Transverse colon (tissue), 4 donors: ENCODE measurements around the gene S100A14. TPM values are rescaled to one million over a fixed set of nuclear protein-coding genes. Genes with fewer than 3 reads are reported as not detected.
"Not testable (repeated sequence)": the region's sequence is repeated elsewhere in the genome, so short reads cannot be mapped to it uniquely, and the experiment has no call there.

Experiments
- DNase-seq: peaks from one replicate; pipeline ENCODE4 v3.0.0-alpha.2; 2019
- H3K27ac ChIP-seq, 4 donors: fragments of 200-600 bp; sonication (generic); 2 replicates each; pipeline ENCODE4 v1.5.1; 2016 to 2018; ENCODE audit warnings: inconsistent platforms in 4 of 4
- H3K27me3 ChIP-seq: fragments of 200-600 bp; sonication (generic); 2 replicates; pipeline ENCODE4 v1.5.1; 2017; ENCODE audit warnings: inconsistent platforms
- H3K36me3 ChIP-seq, 4 donors: fragments of 200-600 bp; sonication (generic); 2 replicates each; pipeline ENCODE4 v1.5.1; 2017 to 2019; ENCODE audit warnings: inconsistent platforms in 4 of 4
- H3K4me1 ChIP-seq, 4 donors: fragments of 200-600 bp; sonication (generic); 2 replicates each; pipeline ENCODE4 v1.5.1; 2017 to 2020; ENCODE audit warnings: inconsistent platforms in 4 of 4
- H3K4me3 ChIP-seq, 4 donors: fragments of 200-600 bp; sonication (generic); 1 replicate in 1 of 4; 2 replicates in 3 of 4; pipeline versions ENCODE4 v1.5.1 to v1.6.1; 2017 to 2019; ENCODE audit warnings: inconsistent platforms in 4 of 4
- H3K9me3 ChIP-seq, 2 donors: fragments of 200-600 bp; sonication (generic); 2 replicates each; pipeline ENCODE4 v1.5.1; 2017 to 2019; ENCODE audit warnings: inconsistent platforms in 2 of 2
- CTCF ChIP-seq, 5 experiments: fragments of 200-600 bp in 3 of 5; fragments of 450-650 bp in 2 of 5; sonication (generic) in 3 of 5; IDR thresholded peaks; 1 replicate in 2 of 5; 2 replicates in 3 of 5; pipeline ENCODE4 v1.5.1; 2016 to 2017; ENCODE audit warnings: antibody characterized with exemption in 5 of 5, inconsistent platforms in 3 of 5, mild to moderate bottlenecking in 2 of 5, moderate library complexity in 1 of 5
- EP300 ChIP-seq: sonication (generic); formaldehyde crosslinking; IDR thresholded peaks from one replicate; pipeline ENCODE4 v1.6.1; 2017; ENCODE audit warnings: antibody characterized with exemption, low read depth
- POLR2A ChIP-seq: fragments of 450-650 bp; IDR thresholded peaks from one replicate; pipeline ENCODE4 v1.6.1; 2016; ENCODE audit warnings: antibody characterized with exemption, mild to moderate bottlenecking, moderate library complexity
- POLR2AphosphoS5 ChIP-seq, 3 donors: sonication (generic); formaldehyde crosslinking; IDR thresholded peaks; one replicate each; pipeline ENCODE4 v1.6.1; 2016; ENCODE audit warnings: antibody characterized with exemption in 3 of 3
- WGBS, 2 donors: methylation state at CpG; one replicate each; pipeline ENCODE4 v1.1.5; 2018; ENCODE audit warnings: low coverage in 1 of 2; 5-methylcytosine and 5-hydroxymethylcytosine counted together
- in situ Hi-C, 4 donors: fragments of 200-750 bp; cut with MboI; loops; one replicate each; pipeline versions ENCODE4 v1.15.0 to v1.15.1; 2017; ENCODE audit warnings: low sequenced_read_pairs in 3 of 4, low pct_ligation_motif_present in 1 of 4, low pct_unique_long_range_greater_than_20kb in 1 of 4
- intact Hi-C: fragments of 100-400 bp; cut with DNase I; formaldehyde crosslinking; loops from one replicate; pipeline ENCODE4 v1.15.1; 2023; ENCODE audit warnings: low total_unique reads
- total RNA-seq, 4 donors: library from RNA; depleted of rRNA; stranded (reverse); fragments of >200 nt; gene quantifications; one replicate each; pipeline ENCODE4 v1.1.0, GENCODE V29; 2016

Gene S100A14
- total RNA-seq, 4 donors from 2014 or later: 134 to 514 (median 437) TPM

DNA sequence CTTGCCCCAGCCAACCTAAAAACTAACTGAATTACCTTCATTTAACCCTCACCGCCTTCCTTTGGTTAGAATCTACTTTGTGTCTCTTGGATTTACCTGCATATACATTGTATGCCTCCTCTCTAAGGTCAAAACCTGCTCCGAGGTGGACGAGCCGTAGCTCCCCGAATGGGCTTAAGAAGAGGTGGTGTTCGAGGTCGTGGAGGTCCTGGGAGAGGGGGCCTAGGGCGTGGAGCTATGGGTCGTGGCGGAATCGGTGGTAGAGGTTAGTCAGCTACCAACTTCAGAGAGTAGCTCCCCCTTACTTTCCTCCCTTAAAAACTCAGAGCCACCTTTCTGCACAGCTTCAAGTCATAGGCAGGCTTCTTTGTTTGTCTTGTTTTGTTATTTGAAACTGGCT lies 27.0 kb upstream of the S100A14 start:
- Histone ChIP-seq H3K4me3 (no peak overlapping the region), H3K36me3 (peaks cover 2 to 81% (median 39%) of the 10 kb centered on the region in 4 donors), H3K27me3 (no peaks in the 10 kb centered on the region), H3K4me1 (peaks cover 0 to 8% (median 2%) of the 10 kb centered on the region in 4 donors), H3K9me3 (no peaks in the 10 kb centered on the region), H3K27ac (no peak overlapping the region)
- in situ Hi-C loops (no loop called here), intact Hi-C loops (no loop called here)
- 89 to 100% methylated on average over 1 to 11 of the region's 11 CpGs for WGBS, 2 donors
- TF ChIP-seq POLR2A: no peak
- no peak for TF ChIP-seq POLR2AphosphoS5 (IDR thresholded peaks at IDR 0.05)
- no peak for TF ChIP-seq CTCF (IDR thresholded peaks at IDR 0.05)
- TF ChIP-seq EP300: no peak
- DNase-seq: no peak

GRCh38 chr1:153642161-153642560 lies 26.0 kb upstream of the S100A14 start:
- WGBS, 2 donors: 86 to 93% methylated on average over 3 to 11 of the region's 11 CpGs
- Histone ChIP-seq H3K27me3 (no peaks in the 10 kb centered on the region), H3K36me3 (peaks cover 2 to 90% (median 43%) of the 10 kb centered on the region in 4 donors), H3K4me3 (no peak overlapping the region), H3K27ac (no peak overlapping the region), H3K4me1 (peaks cover 0 to 16% (median 7%) of the 10 kb centered on the region in 4 donors), H3K9me3 (no peaks in the 10 kb centered on the region)
- in situ Hi-C loops (no loop called here), intact Hi-C loops (no loop called here)
- DNase-seq: no peak
- TF ChIP-seq EP300 (no peak), POLR2A (no peak), CTCF (IDR thresholded peaks at IDR 0.05) (no peak), POLR2AphosphoS5 (IDR thresholded peaks at IDR 0.05) (no peak)

- no peak for DNase-seq
- WGBS, 2 donors: 68 to 88% methylated on average over 3 to 6 of the region's 6 CpGs
- H3K27me3 ChIP-seq: no peaks in the 10 kb centered on the region
- no peaks in the 10 kb centered on the region for H3K9me3 ChIP-seq
- no peak overlapping the region for H3K27ac ChIP-seq
- peaks cover 2 to 95% (median 49%) of the 10 kb centered on the region in 4 donors for H3K36me3 ChIP-seq
- in situ Hi-C loops: no loop called here
- H3K4me1 ChIP-seq: peaks cover 2 to 29% (median 17%) of the 10 kb centered on the region in 4 donors
- intact Hi-C loops: no loop called here
- TF ChIP-seq POLR2A (no peak), POLR2AphosphoS5 (IDR thresholded peaks at IDR 0.05) (no peak), CTCF (IDR thresholded peaks at IDR 0.05) (no peak), EP300 (no peak)
- no peak overlapping the region for H3K4me3 ChIP-seq
Measured at GRCh38 chr1:153640861-153641260, 24.7 kb upstream of the S100A14 start.

DNA sequence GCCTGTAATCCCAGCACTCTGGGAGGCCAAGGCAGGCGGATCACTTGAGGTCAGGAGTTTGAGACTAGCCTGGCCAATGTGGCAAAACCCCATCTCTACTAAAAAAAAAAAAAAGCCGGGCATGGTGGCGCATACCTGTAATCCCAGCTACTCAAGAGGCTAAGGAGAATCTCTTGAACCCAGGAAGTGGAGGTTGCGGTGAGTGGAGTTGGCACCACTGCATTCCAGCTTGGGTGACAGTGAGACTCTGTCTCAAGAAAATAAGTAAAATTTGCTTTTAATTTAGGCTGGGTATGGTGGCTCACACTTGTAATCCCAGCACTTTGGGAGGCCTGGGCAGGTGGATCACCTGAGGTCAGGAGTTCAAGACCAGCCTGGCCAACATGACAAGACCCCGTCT lies 24.1 kb upstream of the S100A14 start:
- 90 to 98% methylated on average over 2 to 5 of the region's 5 CpGs for WGBS, 2 donors
- H3K36me3 ChIP-seq: peaks cover 0 to 88% (median 44%) of the 10 kb centered on the region in 4 donors
- H3K4me3 ChIP-seq, DNase-seq, in situ Hi-C loops, H3K9me3 ChIP-seq, intact Hi-C loops, H3K27me3 ChIP-seq, H3K27ac ChIP-seq: not testable (repeated sequence)
- peaks cover 9 to 36% (median 24%) of the 10 kb centered on the region in 4 donors for H3K4me1 ChIP-seq

DNA sequence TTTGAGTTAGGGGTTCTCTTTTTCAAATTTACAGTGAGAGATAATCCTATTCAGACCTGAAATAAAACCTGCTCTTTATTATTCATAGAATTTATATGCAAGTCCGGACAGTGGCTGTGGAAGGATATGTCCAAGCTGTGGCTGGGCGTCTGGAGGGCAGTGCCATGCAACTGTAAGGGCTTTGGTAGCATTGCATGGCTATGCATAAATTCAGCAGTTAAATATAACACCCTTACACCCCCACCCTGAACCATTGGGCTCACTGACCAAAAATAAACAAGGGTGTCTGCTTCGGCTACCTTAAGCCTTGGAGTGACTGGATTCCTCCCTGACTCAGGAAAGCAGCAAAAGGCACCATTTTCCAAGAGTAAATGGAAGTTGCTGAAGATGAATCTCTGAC lies 23.2 kb upstream of the S100A14 start:
- WGBS, 2 donors: 73 to 81% methylated on average over 3 of the region's 3 CpGs
- Histone ChIP-seq H3K4me3 (no peak overlapping the region), H3K4me1 (peaks cover 10 to 40% (median 28%) of the 10 kb centered on the region in 4 donors), H3K36me3 (peaks cover 0 to 79% (median 40%) of the 10 kb centered on the region in 4 donors), H3K27ac (no peak overlapping the region), H3K27me3 (no peaks in the 10 kb centered on the region), H3K9me3 (no peaks in the 10 kb centered on the region)
- intact Hi-C loops: no loop called here
- in situ Hi-C loops: no loop called here
- TF ChIP-seq EP300 (no peak), POLR2AphosphoS5 (IDR thresholded peaks at IDR 0.05) (no peak), POLR2A (no peak), CTCF (IDR thresholded peaks at IDR 0.05) (no peak)
- DNase-seq: no peak
